ENCODE measurements around the gene HMGN4. TPM values are rescaled to one million over a fixed set of nuclear protein-coding genes. Genes with fewer than 3 reads are reported as not detected.
A peak's percentile ranks its signal among the peaks of the same experiment; 100 is the strongest.

The HMGN4 gene
- total and polyA plus RNA-seq, 9 of the 15 experiments (the other 6 are each of a cell fraction or from before 2014, with no cell fraction given), result 35.4 to 134 (median 94.1) TPM

- TF ChIP-seq CEBPG (CRISPR knock-in tag; IDR thresholded peaks at IDR 0.05), result peak; percentile 99
- peak; percentile 100 for TF ChIP-seq CEBPG (tag; conservative IDR thresholded peaks at IDR 0.05 in 1 of 2, IDR thresholded peaks at IDR 0.05 in 1 of 2)
- no peak for TF ChIP-seq MCM2 (IDR thresholded peaks at IDR 0.05; ENCODE audit: low read depth)
- no peak for TF ChIP-seq RAD51 (IDR thresholded peaks at IDR 0.05; ENCODE audit: borderline replicate concordance, low read depth)
- 0 out of 2 replicates have a peak, but pooled peaks have one; percentile 76 for TF ChIP-seq POLR2AphosphoS2 (IDR thresholded peaks at IDR 0.05; ENCODE audit: low read length)
- TF ChIP-seq YY1 (IDR thresholded peaks at IDR 0.05; ENCODE audit: borderline replicate concordance in 1 of 3, control insufficient read depth in 1 of 3, extremely low read depth in 1 of 3, insufficient read depth in 3 of 3, insufficient read length in 1 of 3, insufficient replicate concordance in 2 of 3, low read depth in 1 of 3, low read length in 2 of 3), result peak in 2 of 3 experiments; percentile 31 to 64
- TF ChIP-seq POLR2AphosphoS5 (IDR thresholded peaks at IDR 0.05; ENCODE audit: control insufficient read depth, insufficient read depth, low read depth, low read length), result no peak
- TF ChIP-seq, protein P1, sequence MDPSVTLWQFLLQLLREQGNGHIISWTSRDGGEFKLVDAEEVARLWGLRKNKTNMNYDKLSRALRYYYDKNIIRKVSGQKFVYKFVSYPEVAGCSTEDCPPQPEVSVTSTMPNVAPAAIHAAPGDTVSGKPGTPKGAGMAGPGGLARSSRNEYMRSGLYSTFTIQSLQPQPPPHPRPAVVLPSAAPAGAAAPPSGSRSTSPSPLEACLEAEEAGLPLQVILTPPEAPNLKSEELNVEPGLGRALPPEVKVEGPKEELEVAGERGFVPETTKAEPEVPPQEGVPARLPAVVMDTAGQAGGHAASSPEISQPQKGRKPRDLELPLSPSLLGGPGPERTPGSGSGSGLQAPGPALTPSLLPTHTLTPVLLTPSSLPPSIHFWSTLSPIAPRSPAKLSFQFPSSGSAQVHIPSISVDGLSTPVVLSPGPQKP (CRISPR knock-in tag; IDR thresholded peaks at IDR 0.05), result no peak
- TF ChIP-seq PHF8 (IDR thresholded peaks at IDR 0.05; ENCODE audit: borderline replicate concordance, low read length), result peak; percentile 23; the same call in 1 of the 2 replicates
- TF ChIP-seq GATA2 (CRISPR knock-in tag; IDR thresholded peaks at IDR 0.05), result no peak
- TF ChIP-seq BRCA1 (IDR thresholded peaks at IDR 0.05), result no peak
- no peak for TF ChIP-seq BRCA1 (CRISPR knock-in tag; IDR thresholded peaks at IDR 0.05)
- TF ChIP-seq ZNF655 (CRISPR knock-in tag; IDR thresholded peaks at IDR 0.05), result no peak
- peak; percentile 74 for TF ChIP-seq MEIS2 (IDR thresholded peaks at IDR 0.05; ENCODE audit: partially characterized antibody)
- TF ChIP-seq WHSC1 (IDR thresholded peaks at IDR 0.05; ENCODE audit: low read length), result no peak
- no peak for TF ChIP-seq ZNF354B (CRISPR knock-in tag; IDR thresholded peaks at IDR 0.05)
- TF ChIP-seq SLC30A9 (CRISPR knock-in tag; IDR thresholded peaks at IDR 0.05), result no peak
- TF ChIP-seq, protein P2, sequence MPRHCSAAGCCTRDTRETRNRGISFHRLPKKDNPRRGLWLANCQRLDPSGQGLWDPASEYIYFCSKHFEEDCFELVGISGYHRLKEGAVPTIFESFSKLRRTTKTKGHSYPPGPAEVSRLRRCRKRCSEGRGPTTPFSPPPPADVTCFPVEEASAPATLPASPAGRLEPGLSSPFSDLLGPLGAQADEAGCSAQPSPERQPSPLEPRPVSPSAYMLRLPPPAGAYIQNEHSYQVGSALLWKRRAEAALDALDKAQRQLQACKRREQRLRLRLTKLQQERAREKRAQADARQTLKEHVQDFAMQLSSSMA (CRISPR knock-in tag; IDR thresholded peaks at IDR 0.05), result no peak
- no peak for TF ChIP-seq HEY1 (CRISPR knock-in tag; IDR thresholded peaks at IDR 0.05; ENCODE audit: borderline replicate concordance)
- peak; percentile 24; the same call in 1 of the 2 replicates for TF ChIP-seq POLR2A (conservative IDR thresholded peaks at IDR 0.05)
- TF ChIP-seq FOXA1 (IDR thresholded peaks at IDR 0.05; ENCODE audit: borderline replicate concordance), result no peak
- peak; percentile 70; the same call in 1 of the 2 replicates for TF ChIP-seq SOX6 (IDR thresholded peaks at IDR 0.05)
Measured at GRCh38 chr6:26568601-26569432, 30.7 kb downstream of the HMGN4 start (continued).

Measured in K562 (cell line).